Fibroblast of skin of left quadriceps (primary cell): Measurements from ENCODE around the gene RANGAP1.

Experiments
- DNase-seq, 2 experiments: peaks; one replicate each; pipeline ENCODE4 v3.0.0-alpha.2; 2013; ENCODE audit warnings: low read depth in 2 of 2

RANGAP1 gene, protein sequence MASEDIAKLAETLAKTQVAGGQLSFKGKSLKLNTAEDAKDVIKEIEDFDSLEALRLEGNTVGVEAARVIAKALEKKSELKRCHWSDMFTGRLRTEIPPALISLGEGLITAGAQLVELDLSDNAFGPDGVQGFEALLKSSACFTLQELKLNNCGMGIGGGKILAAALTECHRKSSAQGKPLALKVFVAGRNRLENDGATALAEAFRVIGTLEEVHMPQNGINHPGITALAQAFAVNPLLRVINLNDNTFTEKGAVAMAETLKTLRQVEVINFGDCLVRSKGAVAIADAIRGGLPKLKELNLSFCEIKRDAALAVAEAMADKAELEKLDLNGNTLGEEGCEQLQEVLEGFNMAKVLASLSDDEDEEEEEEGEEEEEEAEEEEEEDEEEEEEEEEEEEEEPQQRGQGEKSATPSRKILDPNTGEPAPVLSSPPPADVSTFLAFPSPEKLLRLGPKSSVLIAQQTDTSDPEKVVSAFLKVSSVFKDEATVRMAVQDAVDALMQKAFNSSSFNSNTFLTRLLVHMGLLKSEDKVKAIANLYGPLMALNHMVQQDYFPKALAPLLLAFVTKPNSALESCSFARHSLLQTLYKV

DNA sequence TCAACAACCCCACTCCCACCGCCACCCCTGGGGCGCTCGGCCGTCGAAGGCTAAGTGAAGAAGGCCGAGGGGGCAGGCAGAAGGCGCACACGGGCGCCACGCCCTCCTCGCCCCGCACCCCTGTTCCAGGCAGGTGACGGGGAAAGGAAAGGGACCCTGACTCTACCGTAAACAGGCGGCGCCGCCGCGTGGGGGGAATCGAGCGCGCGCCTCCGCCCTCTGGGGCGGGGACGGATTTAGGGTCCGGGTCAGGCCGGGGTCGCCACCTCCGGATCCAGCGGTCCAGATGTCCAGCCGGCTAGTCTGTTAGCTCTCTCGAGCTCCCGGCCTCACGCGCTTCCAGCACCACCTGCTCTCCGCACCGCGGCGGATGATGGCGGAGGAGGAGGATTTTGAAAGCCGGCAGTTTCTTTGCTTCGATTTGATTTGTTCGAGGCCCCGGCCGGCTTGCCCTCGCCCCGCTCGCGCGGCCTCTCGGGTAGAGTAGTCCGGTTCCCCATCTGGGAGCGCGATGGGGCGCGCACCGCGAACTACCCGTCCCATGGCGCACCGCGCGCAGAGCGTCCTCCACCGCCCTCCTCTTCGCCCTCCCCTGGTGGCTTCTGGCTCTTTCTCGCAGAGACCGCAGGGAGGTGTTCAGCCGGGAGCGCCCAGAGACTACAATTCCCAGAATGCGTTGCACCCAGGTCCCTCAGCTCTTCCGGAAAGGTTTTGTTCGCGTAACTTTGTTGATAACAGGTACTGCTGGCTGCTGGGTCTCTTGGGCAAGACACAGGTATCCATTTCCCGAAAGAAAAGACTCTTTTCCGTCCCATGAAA is at the start of gene RANGAP1:
TSS of gene RANGAP1 (minus strand) at position 368 of the 819 bp plus-strand sequence. CDS start 5,143 bp downstream, outside the sequence.
- peak; percentile 95 to 96 for DNase-seq

- DNase-seq, result no peak
Measured at GRCh38 chr22:41334951-41335635, 49.1 kb upstream of the RANGAP1 start.

DNA sequence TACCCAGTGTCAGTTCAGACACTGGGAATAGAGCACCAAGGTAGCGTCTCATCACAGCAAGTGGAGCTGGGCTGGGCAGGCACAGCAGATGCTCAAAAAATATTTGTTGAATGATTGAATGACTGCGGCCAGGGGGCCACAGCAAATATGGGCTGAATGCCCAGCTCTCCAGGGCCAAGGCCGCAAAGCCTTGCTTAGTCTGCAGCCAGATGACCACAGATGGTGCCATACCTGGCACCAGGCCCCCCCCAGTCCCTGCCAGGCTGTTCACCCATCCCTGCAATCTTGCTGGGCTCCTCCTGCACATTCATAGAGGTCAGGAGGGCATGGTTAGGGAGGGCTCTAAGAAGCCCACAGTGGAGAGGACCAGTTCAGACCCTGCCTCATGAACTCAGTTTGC is 48.2 kb upstream of the RANGAP1 start:
- no peak for DNase-seq

DNA sequence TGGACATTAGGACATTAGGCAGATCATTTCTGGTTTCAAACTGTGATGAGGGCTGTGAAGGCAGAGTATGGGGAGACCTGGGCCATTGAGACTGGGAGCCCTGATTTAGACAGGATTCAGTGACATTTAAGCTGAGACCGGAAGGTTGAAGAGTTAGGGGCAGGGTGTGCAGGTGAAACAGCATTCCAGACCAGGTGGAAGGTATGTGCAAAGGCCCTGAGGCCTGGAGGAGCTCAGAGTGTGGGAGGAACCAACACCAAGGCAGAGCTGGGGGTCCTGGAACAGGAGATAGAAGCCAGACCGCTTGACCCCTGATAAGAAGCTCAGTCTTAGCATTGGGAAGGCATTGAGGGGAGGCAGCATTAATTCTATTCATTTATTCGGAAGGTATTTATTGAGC is 47.8 kb upstream of the RANGAP1 start:
- DNase-seq, result no peak

DNA sequence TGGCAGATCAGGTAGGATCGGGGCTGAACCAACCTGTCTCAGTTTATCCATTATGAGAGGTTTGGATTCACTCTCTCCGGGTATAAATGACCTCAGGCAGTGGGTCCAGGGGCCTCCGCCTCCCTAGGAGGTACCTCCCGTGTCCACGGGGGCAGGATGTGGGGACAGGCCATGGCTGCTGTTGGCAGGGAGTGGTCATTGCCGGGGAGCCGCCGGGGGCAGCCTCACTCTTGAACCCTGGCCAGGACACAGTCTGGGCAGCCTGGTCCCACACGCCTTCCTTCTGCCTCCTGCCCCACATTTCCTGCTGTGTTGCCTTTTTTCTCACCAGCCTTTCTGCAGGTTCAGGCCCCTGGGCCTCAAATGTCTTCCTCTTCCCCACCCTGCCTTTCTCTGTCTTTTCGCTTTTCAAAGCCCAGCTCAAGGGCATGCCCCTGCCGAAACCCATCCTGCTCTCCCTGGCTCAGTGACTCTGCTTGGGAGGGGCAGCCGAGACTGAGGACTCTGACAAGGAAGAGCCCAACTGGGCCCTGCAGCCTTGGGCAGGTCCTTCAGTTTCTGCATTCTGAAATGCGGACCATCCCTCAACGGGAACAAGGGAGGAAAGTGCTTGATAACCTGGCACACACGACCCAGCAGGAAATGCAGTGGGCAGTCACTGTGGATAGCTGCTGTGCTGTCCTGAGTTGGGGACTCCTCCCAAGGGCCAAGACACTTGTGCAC is 46.4 kb upstream of the RANGAP1 start:
- no peak for DNase-seq

DNA sequence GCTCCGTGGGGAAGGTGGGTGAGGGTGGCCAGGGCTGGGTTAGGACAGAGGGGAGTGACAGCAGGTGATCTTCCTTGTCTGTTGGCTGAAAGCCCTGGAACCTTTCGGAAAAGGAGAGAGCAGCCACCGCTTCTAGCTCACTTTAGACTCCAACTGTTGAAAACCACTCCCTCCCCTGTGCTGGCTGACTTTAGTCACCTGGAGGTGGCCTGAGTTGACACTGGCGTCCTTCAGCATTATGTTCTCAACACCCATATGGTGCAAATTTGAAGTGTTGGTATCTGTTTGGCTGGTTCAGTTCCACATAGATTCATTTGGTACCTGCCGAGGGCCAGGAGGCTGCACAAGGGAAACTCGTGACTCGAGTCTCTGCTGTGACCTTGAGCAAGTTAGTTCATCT is 44.2 kb upstream of the RANGAP1 start:
- no peak for DNase-seq

DNA sequence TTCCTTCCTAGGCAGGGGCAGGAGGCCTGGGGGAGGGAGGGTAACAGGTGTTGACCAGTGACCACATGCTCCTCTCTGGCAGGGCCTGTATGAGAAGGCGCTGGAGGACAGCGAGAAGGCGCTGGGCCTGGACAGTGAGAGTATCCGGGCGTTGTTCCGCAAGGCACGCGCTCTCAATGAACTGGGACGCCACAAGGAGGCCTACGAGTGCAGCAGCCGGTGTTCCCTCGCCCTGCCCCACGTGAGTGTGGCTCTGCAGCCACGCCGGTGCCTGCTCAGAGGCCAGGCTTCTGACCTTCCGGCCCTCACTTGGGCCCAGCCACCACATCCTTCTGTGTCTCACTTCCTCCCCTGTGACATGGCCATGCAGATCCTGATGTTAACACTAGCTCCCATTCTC is 41.1 kb upstream of the RANGAP1 start:
- no peak for DNase-seq

DNA sequence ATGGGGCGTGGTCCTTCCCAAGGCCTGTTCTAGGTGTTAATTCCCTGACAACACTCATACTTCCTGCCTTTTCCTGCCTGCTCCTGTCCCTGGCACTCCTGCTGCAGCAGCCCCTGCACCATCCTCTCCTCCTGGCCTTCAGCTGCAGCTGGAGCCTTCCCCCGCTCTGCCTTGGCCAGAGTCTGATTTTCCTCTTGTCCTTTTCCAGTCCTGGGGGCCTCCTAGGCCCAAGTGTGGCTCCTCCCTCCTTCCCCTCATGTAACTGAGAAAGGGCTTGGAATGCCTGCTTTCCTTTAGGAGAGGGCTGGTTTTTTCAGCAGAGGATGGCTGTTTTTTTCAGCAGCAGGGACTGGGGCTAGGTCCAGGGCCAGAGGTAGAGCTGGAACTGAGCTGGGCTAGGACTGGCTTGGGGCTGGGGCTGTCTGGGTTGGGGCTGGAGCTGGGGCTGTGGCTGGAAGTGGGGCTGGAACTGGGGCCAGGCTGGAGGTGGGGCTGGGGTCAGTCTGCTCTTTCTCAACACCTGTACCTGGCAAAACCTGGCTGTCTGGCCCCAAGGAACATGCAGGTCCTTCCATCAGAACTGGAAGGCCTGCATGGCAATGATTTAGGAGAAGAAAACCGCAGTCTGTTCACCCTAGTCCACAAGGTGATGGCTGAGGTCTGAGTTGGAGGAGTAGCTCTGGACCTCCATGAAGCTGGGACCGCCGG is 39.0 kb upstream of the RANGAP1 start:
- DNase-seq, result no peak

- DNase-seq, result no peak
Measured at GRCh38 chr22:41320416-41321240, 34.6 kb upstream of the RANGAP1 start.

DNA sequence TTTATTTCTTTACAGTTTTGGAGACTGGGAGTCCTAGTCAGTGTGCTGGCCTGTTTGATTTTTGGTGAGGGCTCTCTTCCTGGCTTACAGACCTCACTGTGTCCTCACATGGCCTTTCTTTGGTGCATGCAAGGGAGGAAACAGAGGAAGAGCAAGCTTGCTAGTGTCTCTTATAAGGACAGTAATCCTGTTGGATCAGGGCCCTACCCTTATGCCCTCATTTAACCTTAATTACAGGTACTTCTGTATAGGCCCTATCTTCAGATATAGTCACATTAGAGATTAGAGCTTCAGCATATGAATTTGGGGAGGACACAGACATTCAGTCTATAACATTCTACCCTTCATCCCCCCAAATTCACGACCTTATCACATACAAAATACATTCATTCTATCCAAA is 29.6 kb upstream of the RANGAP1 start:
- DNase-seq, result no peak

GRCh38 chr22:41314821-41315220 is 28.8 kb upstream of the RANGAP1 start:
- no peak for DNase-seq

DNA sequence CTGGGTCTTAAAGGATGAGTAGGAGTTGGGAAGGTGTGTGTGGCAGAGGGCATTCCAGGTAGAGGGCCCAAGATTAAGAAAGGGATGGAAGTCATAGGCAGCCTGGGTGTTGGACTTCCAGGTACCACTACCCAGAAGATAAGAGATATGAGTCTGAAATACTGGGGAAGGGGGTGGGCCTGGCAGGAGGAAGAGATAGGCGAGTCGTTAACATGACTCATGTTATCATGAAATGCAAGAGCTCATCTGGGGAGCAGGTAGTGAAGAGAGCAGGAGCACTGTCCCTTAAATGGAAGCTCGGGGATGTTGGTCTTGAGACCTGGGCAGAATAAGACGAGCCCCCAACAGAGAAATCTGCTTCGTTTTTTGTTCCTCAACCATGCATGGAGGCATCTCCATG is 25.5 kb upstream of the RANGAP1 start:
- DNase-seq, result no peak

GRCh38 chr22:41310336-41310735 is 24.3 kb upstream of the RANGAP1 start:
- DNase-seq, result no peak

- DNase-seq, result no peak
Measured at GRCh38 chr22:41308544-41308947, 22.6 kb upstream of the RANGAP1 start.

- DNase-seq, result no peak
Measured at GRCh38 chr22:41308054-41308453, 22.1 kb upstream of the RANGAP1 start.

DNA sequence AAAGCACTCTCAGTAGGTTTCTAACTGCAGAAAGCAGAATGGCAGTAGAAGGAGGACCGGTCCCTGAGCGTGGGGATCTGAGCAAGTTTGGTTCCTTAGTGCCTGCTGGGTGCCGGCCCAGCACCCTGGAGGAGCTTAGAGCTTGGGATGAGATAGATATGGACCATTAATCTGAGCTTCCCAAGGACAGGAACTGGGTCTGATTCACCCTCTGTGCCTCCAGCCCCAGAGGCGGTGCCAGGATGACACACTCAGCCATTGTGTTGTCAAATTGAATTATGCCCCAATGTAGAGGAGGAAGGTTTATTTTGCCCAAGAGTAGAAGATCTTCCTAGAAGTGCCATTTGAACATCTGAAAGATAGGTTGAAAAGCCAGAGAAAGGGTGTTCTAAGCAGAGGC is 19.7 kb upstream of the RANGAP1 start:
- DNase-seq, result no peak

DNA sequence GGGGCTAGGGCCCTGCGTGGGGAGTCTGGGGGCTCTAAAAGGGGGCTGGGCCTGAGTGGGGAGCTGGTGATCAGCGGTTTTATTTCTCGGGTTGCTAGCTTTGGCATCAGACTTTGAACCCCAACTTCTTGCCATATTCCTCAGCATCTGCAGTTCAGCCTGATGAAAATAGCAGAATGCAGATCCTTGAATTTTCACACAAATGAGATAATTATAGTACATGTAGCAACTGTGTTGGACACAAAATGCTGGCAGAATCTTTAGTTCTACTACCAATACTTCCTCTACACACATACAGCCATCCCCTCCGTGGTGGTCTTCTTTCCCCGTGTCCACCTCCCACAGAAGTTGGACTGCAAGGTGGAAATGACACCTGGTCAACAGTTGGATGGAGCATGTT is 16.8 kb upstream of the RANGAP1 start:
- no peak for DNase-seq

DNA sequence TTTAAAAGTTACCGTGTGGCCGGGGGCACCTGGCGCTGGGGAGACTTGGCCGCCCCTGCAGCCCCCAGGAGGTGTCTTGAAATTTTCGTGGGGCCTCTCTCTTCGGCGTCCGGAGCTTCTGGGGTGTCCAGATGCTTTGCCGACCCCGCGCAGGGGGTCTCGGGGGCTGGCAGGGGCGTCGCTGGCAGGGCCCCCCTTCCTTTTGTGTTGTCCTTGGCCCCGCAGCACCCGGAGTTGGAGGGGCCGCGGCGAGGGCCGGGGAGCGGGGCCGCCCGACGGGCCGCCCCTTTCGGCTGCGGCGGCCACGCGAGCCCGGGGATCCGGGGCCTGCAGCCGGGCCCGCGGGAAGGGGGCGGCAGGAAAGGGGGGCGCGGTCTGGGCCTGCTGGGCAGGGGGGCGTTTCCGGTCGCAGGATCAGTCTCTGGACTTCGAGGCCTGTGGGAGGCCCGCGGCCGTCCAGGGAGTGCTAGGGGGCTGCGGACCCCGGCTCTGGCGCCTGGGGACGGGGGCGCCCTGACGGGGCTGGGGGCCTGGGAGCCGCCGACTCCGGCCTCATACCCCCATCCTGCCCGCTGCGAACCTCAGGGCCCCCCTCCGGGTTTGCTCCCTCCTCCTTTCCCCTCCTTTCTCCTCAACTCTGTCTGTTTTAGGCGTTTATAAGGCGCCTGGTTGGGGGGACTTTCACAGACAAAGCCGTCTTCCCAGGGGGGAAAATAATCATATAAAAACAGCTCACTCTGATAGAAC is 16.2 kb upstream of the RANGAP1 start:
- no peak for DNase-seq
